GM21529 (cell line): ENCODE measurements around the gene PCGF3.
"Not testable (repeated sequence)": the region's sequence is repeated elsewhere in the genome, so short reads cannot be mapped to it uniquely, and the experiment has no call there.

Experiments
- ATAC-seq: cut with Tn5 transposase; IDR thresholded peaks from one replicate; pipeline ENCODE4 v1.9.1; 2021; ENCODE audit not compliant: unreplicated experiment

PCGF3 gene

GRCh38 chr4:762211-763190, 56.9 kb downstream of the PCGF3 start:
- no peak for ATAC-seq

- ATAC-seq = no peak
Observed at GRCh38 chr4:763191-763810, 57.7 kb downstream of the PCGF3 start.

GRCh38 chr4:763922-764321, 58.3 kb downstream of the PCGF3 start:
- ATAC-seq = no peak

GRCh38 chr4:764405-765169, 59.0 kb downstream of the PCGF3 start:
- no peak for ATAC-seq

GRCh38 chr4:766152-766515, 60.5 kb downstream of the PCGF3 start:
- no peak for ATAC-seq

DNA sequence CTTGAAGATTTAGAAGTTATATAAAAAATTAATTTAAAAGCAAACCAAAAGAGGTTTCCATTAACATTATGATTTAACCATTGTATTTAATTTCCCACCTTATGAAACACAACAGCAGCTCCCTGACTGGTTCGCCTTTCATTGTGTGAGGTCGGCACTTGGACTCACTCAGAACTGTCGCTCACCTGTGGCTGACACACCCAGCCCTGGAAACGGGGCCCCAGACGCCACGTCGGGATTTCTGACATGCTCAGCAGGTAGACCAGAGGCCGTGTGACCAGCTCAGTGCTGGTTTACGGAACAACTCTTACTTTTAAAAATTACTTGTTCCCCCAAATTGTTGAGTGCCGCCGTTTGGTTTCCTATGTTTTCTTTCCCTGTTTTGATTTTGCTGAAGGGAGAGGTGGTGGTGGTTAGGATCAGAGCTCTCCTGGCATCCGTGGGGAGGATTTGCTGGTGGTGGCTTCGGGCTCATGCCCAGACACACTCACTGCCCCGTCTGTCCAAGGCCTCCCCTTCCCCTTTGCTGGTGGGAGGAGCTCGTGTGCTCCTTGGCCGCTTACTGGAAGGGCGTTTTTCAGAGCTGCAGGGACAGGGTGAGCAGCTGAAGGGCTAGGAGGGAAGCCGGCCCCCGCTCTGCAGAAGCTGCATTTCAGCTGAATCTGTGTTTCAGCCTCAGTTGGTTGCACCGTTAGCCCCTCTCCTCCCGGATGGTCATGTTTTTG, 61.1 kb downstream of the PCGF3 start:
- no peak for ATAC-seq

- no peak for ATAC-seq
Observed at GRCh38 chr4:768076-768475, 62.4 kb downstream of the PCGF3 start.

- no peak for ATAC-seq
Observed at GRCh38 chr4:768995-769394, 63.4 kb downstream of the PCGF3 start.

DNA sequence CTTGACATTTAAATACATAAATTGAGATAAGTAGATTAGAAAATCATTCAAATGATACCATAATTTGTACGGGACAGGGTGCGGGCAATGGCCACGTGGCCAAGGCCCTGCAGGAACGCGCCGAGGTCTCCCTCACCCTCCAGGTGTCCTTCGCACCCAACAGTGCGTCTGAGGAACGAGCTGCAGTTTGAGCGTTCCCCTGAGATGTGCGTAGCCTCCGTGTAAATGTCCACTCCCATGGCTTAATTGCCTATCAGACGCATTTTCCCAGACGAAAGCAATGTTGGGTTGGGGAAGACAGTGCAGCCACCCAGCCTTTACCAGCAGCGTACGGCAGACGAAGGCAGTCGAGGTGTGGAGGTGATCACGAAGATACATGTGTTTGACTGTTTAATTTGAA, 63.9 kb downstream of the PCGF3 start:
- ATAC-seq = no peak

DNA sequence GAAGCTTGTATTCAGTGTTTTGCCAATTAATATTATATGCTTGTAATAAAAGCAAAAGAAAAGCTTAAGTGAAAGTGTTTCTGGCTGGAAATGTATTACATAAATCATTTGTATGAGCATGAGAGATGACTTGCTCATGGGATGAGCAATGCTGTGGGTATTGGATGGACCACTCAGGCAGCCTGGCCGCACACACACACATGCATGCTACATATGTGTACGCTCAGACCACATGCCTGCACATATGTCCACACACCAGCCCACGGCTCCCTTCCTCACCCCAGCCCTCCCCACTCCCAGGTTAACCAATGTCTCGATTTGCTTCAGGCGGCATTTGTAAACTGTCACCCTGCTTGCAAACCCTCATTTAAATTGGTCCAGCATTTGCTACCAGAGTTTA, 64.4 kb downstream of the PCGF3 start:
- ATAC-seq = no peak

DNA sequence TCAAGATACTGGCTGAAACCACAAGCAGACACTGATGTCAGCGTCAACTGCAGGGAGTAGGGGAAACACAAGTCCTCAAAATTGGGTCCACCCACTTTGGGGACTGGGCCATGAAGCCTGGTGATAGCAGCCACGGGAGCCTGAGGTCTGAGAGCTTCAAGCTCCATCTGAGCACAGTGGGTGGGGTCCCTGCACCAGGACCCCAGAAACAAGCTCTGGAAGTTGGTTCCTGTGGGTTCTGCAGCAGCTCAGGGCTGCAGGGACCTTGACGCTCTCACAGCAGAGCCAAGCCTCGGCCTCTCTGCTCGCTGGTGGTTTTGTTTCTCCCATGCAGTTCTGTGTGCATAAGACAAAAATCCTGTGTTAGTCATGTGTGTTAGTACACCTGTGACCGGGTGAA, 65.8 kb downstream of the PCGF3 start:
- ATAC-seq = no peak

- ATAC-seq = no peak
Observed at GRCh38 chr4:772118-772517, 66.5 kb downstream of the PCGF3 start.

DNA sequence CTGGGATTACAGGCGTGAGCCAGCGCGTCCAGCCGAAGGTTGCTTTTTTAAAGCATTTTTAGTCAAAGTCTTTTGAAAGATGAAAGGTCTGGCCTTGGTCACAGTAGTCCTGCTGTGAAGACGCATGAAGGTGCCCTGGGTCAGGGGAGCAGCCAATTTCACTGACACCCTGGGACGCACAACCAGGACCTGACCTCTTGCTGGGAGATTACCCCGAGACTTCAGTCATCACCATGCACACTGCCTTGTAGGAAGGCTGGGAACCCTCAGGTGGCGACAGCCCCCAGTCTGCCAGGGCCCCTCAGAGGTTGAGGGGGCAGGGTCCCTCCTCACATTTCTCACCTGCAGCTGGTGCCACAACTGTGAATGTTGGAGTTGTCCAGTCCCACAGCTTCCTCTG, 67.1 kb downstream of the PCGF3 start:
- ATAC-seq = no peak

- no peak for ATAC-seq
Observed at GRCh38 chr4:773214-773613, 67.6 kb downstream of the PCGF3 start.

DNA sequence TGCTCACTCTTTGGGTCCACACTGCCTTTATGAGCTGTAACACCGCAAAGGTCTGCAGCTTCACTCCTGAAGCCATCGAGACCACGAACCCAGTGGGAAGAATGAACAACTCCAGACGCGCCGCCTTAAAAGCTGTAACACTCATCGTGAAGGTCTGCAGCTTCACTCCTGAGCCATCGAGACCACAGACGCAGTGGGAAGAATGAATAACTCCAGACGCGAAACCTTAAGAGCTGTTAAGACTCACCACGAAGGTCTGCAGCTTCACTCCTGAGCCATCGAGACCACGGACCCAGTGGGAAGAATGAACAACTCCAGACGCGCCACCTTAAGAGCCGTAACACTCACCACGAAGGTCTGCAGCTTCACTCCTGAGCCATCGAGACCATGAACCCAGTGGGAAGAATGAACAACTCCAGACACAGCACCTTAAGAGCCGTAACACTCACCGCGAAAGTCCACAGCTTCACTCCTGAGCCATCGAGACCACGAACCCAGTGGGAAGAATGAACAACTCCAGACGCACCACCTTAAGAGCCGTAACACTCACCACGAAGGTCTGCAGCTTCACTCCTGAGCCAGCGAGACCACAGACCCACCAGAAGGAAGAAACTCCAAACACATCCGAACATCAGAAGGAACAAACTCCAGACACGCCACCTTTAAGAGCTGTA, 68.9 kb downstream of the PCGF3 start:
- not testable (repeated sequence) for ATAC-seq

GRCh38 chr4:775485-775884, 69.9 kb downstream of the PCGF3 start:
- not testable (repeated sequence) for ATAC-seq

DNA sequence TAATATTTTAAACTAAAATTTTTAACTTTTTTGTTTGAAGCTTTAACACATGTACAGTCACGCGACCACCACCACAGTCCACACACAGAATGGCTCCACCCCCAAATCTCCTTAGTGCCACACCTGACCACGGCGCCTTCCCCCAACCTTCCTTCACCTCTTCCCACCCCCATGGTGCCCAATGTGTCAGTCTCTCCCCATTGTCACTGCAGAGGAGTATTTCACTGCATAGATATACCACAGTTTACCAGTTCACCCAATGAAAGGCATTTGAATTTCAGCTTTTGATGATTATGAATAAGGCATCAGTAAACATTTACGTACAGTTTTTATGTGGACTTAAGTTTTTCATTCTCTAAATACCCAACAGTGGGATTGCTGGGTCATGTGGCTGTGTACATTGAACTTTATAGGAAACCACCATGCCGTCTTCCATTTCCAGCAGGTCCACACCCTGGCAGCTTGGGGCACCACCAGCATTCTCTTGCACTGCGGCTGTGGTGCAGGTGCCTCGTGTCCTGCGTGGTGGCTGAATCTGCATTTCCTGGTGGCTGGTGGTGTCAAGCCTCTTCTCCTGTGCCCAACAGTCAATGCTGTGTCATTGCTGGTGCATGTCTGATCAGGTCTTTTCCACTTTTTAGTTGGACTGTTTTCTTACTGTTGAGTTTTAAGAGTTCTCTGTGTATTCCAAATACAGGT, 71.3 kb downstream of the PCGF3 start:
- no peak for ATAC-seq

GRCh38 chr4:777520-778262, 72.1 kb downstream of the PCGF3 start:
- ATAC-seq = no peak

- ATAC-seq = no peak
Observed at GRCh38 chr4:779555-779954, 73.9 kb downstream of the PCGF3 start.
